ENCODE results near the gene RPS19. TPM values are rescaled to one million over a fixed set of nuclear protein-coding genes. Genes with fewer than 3 reads are reported as not detected.

RPS19 gene
- total and polyA plus RNA-seq, 10 of the 15 experiments (the other 5 are each of a cell fraction or from before 2014, with no cell fraction given): 2,615 to 5,578 (median 4,127) TPM

DNA sequence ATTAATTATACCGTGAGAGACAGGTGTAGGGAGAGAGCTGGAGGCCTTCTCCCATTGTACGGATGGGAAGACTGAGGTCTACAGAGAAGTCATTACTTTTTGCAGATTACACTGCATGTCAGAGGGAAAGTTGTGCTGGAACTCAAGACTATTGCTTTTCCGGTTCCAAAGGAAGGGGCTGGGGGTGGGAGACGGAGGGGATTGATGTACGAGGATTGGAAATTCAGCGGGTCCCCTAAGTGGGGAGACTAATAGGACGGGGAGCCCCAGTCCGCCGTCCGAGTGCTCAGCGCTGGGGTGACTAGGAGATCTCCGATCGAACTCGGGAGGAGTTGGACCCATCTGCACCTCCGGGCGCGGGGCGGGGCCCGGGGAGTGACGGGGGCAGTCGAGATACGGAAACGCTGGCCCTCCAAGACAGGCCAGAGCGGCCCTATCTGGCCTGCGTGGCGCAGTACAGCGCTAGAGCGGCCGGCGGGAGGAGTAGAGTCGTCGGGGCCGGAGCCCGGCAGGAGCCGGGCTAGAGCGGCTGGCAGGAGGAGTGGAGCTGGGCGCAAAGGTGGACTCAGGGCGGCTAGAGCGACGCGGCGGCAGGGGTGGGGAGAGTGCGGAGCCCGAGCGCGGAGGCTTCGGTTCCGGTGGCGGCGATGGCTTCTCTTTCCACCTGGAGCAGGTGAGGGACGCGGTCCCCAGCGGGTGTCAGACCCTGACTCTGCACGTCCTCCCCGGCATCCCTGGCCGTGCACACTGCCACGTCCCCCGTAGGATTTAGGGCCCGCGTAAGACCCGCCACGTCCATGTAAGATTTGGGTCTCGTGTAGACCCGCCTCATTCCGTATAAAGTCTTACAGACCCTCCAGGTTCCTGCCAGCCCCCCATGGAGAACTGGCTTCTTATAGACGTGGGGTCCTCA lies 24.0 kb downstream of the RPS19 start (continued):
- TF ChIP-seq, protein P1, sequence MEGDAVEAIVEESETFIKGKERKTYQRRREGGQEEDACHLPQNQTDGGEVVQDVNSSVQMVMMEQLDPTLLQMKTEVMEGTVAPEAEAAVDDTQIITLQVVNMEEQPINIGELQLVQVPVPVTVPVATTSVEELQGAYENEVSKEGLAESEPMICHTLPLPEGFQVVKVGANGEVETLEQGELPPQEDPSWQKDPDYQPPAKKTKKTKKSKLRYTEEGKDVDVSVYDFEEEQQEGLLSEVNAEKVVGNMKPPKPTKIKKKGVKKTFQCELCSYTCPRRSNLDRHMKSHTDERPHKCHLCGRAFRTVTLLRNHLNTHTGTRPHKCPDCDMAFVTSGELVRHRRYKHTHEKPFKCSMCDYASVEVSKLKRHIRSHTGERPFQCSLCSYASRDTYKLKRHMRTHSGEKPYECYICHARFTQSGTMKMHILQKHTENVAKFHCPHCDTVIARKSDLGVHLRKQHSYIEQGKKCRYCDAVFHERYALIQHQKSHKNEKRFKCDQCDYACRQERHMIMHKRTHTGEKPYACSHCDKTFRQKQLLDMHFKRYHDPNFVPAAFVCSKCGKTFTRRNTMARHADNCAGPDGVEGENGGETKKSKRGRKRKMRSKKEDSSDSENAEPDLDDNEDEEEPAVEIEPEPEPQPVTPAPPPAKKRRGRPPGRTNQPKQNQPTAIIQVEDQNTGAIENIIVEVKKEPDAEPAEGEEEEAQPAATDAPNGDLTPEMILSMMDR (IDR thresholded peaks at IDR 0.05 in 2 of 3, conservative IDR thresholded peaks at IDR 0.05 in 1 of 3; ENCODE audit: control insufficient read depth in 2 of 3, extremely low read depth in 1 of 3, insufficient read depth in 1 of 3, low read depth in 3 of 3, low read length in 3 of 3): 0 out of 6 replicates have a peak, but pooled peaks of 1 of the 3 experiments have one; percentile 7
- TF ChIP-seq ZNF622 (IDR thresholded peaks at IDR 0.05) (no peak), ZNF217 (IDR thresholded peaks at IDR 0.05) (peak; percentile 62; the same call in 1 of the 2 replicates), ZSCAN29 (IDR thresholded peaks at IDR 0.05) (peak; percentile 90), CHD4 (IDR thresholded peaks at IDR 0.05) (no peak), NFIC (IDR thresholded peaks at IDR 0.05; ENCODE audit: low read depth, low read length) (no peak; the same call in 1 of the 2 replicates), POU2F2 (IDR thresholded peaks at IDR 0.05; ENCODE audit: borderline replicate concordance, low read depth, low read length) (peak; percentile 76), NRF1 (conservative IDR thresholded peaks at IDR 0.05; ENCODE audit: low read depth, low read length) (no peak)
- TF ChIP-seq, protein P2, sequence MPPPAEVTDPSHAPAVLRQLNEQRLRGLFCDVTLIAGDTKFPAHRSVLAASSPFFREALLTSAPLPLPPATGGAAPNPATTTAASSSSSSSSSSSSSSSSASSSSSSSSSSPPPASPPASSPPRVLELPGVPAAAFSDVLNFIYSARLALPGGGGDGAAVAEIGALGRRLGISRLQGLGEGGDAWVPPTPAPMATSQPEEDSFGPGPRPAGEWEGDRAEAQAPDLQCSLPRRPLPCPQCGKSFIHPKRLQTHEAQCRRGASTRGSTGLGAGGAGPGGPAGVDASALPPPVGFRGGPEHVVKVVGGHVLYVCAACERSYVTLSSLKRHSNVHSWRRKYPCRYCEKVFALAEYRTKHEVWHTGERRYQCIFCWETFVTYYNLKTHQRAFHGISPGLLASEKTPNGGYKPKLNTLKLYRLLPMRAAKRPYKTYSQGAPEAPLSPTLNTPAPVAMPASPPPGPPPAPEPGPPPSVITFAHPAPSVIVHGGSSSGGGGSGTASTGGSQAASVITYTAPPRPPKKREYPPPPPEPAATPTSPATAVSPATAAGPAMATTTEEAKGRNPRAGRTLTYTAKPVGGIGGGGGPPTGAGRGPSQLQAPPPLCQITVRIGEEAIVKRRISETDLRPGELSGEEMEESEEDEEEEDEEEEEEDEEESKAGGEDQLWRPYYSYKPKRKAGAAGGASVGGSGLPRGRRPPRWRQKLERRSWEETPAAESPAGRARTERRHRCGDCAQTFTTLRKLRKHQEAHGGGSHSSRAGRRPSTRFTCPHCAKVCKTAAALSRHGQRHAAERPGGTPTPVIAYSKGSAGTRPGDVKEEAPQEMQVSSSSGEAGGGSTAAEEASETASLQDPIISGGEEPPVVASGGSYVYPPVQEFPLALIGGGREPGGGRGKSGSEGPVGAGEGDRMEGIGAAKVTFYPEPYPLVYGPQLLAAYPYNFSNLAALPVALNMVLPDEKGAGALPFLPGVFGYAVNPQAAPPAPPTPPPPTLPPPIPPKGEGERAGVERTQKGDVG (CRISPR knock-in tag; IDR thresholded peaks at IDR 0.05): no peak
- TF ChIP-seq, protein P3, sequence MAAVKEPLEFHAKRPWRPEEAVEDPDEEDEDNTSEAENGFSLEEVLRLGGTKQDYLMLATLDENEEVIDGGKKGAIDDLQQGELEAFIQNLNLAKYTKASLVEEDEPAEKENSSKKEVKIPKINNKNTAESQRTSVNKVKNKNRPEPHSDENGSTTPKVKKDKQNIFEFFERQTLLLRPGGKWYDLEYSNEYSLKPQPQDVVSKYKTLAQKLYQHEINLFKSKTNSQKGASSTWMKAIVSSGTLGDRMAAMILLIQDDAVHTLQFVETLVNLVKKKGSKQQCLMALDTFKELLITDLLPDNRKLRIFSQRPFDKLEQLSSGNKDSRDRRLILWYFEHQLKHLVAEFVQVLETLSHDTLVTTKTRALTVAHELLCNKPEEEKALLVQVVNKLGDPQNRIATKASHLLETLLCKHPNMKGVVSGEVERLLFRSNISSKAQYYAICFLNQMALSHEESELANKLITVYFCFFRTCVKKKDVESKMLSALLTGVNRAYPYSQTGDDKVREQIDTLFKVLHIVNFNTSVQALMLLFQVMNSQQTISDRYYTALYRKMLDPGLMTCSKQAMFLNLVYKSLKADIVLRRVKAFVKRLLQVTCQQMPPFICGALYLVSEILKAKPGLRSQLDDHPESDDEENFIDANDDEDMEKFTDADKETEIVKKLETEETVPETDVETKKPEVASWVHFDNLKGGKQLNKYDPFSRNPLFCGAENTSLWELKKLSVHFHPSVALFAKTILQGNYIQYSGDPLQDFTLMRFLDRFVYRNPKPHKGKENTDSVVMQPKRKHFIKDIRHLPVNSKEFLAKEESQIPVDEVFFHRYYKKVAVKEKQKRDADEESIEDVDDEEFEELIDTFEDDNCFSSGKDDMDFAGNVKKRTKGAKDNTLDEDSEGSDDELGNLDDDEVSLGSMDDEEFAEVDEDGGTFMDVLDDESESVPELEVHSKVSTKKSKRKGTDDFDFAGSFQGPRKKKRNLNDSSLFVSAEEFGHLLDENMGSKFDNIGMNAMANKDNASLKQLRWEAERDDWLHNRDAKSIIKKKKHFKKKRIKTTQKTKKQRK (IDR thresholded peaks at IDR 0.05; ENCODE audit: low read depth, low read length): no peak
- TF ChIP-seq, protein P4, sequence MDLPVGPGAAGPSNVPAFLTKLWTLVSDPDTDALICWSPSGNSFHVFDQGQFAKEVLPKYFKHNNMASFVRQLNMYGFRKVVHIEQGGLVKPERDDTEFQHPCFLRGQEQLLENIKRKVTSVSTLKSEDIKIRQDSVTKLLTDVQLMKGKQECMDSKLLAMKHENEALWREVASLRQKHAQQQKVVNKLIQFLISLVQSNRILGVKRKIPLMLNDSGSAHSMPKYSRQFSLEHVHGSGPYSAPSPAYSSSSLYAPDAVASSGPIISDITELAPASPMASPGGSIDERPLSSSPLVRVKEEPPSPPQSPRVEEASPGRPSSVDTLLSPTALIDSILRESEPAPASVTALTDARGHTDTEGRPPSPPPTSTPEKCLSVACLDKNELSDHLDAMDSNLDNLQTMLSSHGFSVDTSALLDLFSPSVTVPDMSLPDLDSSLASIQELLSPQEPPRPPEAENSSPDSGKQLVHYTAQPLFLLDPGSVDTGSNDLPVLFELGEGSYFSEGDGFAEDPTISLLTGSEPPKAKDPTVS (IDR thresholded peaks at IDR 0.05; ENCODE audit: low read depth, low read length): no peak
- TF ChIP-seq, protein P5, sequence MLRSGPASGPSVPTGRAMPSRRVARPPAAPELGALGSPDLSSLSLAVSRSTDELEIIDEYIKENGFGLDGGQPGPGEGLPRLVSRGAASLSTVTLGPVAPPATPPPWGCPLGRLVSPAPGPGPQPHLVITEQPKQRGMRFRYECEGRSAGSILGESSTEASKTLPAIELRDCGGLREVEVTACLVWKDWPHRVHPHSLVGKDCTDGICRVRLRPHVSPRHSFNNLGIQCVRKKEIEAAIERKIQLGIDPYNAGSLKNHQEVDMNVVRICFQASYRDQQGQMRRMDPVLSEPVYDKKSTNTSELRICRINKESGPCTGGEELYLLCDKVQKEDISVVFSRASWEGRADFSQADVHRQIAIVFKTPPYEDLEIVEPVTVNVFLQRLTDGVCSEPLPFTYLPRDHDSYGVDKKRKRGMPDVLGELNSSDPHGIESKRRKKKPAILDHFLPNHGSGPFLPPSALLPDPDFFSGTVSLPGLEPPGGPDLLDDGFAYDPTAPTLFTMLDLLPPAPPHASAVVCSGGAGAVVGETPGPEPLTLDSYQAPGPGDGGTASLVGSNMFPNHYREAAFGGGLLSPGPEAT (IDR thresholded peaks at IDR 0.05; ENCODE audit: low read depth): peak; percentile 82; the same call in 1 of the 2 replicates
- TF ChIP-seq, protein P6, sequence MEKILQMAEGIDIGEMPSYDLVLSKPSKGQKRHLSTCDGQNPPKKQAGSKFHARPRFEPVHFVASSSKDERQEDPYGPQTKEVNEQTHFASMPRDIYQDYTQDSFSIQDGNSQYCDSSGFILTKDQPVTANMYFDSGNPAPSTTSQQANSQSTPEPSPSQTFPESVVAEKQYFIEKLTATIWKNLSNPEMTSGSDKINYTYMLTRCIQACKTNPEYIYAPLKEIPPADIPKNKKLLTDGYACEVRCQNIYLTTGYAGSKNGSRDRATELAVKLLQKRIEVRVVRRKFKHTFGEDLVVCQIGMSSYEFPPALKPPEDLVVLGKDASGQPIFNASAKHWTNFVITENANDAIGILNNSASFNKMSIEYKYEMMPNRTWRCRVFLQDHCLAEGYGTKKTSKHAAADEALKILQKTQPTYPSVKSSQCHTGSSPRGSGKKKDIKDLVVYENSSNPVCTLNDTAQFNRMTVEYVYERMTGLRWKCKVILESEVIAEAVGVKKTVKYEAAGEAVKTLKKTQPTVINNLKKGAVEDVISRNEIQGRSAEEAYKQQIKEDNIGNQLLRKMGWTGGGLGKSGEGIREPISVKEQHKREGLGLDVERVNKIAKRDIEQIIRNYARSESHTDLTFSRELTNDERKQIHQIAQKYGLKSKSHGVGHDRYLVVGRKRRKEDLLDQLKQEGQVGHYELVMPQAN (conservative IDR thresholded peaks at IDR 0.05): peak; percentile 54; the same call in 1 of the 2 replicates

Data from GM12878 (cell line).